Activated naive CD4-positive, alpha-beta T cell treated with anti-CD3 and anti-CD28 coated beads for 36 hours (primary cell): ENCODE measurements around the gene RER1. TPM values are rescaled to one million over a fixed set of nuclear protein-coding genes. Genes with fewer than 3 reads are reported as not detected.

Source experiments
- CTCF ChIA-PET: fragments of 350-600 bp; sonication (Branson Sonifier 250); formaldehyde crosslinking; loops from one replicate; lab custom pipeline; 2021; ENCODE audit warnings: antibody characterized with exemption; lab: Charles Lee
- DNase-seq: peaks from one replicate; pipeline ENCODE4 v3.0.0-alpha.2; 2020
- H3K27ac Mint-ChIP-seq: one replicate; pipeline ENCODE4 v1.8.0; 2021; ENCODE audit warnings: mild to moderate bottlenecking, mixed read lengths
- H3K27me3 Mint-ChIP-seq: one replicate; pipeline ENCODE4 v1.8.0; 2021; ENCODE audit warnings: low read depth, mixed read lengths
- H3K36me3 Mint-ChIP-seq: one replicate; pipeline ENCODE4 v1.8.0; 2021; ENCODE audit warnings: low read depth, mixed read lengths
- H3K4me1 Mint-ChIP-seq: one replicate; pipeline ENCODE4 v1.8.0; 2021; ENCODE audit warnings: low read depth, mixed read lengths
- H3K4me3 Mint-ChIP-seq: one replicate; pipeline ENCODE4 v1.8.0; 2021; ENCODE audit warnings: mild to moderate bottlenecking, moderate library complexity, mixed read lengths
- H3K9me3 Mint-ChIP-seq: one replicate; pipeline ENCODE4 v1.8.0; 2021; ENCODE audit warnings: mixed read lengths
- intact Hi-C: fragments of 100-400 bp; cut with micrococcal nuclease; formaldehyde crosslinking; loops from one replicate; pipeline ENCODE4 v1.15.1; 2023
- total RNA-seq, 2 experiments: library from RNA; stranded (reverse); gene quantifications; one replicate each; pipeline ENCODE4 v1.2.3, GENCODE V29; 2021

Gene RER1
- total RNA-seq, 2 experiments from 2014 or later, result 115 to 124 TPM

DNA sequence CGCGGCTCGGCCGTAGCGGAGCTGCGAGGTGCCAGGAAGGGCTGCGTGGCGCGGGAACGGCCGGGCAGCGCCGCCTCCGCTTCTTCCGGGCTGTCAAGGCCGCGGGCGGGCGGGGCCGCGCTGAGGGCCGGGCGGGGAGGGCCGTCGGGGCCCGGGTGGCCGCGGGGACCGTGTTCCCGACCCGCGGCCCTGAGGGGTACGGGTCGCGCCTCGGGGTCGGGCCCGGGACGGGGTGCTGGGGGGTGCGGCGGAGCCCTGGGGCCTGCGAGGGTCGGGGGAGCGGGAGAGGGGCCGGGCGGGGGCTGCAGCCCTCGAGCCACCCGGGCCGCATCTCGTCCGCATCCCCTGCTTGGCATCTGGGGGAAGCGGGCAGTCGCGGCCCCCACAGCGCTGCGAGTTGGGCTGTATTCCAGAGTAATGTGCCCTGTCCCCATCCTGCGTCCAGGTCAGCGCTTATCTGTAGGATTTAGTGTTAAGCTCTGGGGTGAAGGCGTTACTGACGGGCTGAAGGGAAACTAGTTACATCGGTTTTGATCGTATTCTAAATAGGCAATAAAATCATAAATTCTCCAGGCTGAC lies 379 bp downstream of the RER1 start:
- DNase-seq, result no peak
- intact Hi-C loops, result loop anchor here (1.0 kb wide), 6 partner anchors 20 to 473 kb away; partner anchors contain the start of genes PEX10 and TMEM52
- H3K36me3 Mint-ChIP-seq, result peaks cover 10% of the 10 kb centered on the region
- no peaks in the 10 kb centered on the region for H3K9me3 Mint-ChIP-seq
- peak overlapping the region; percentile 79 for H3K27ac Mint-ChIP-seq
- no peaks in the 10 kb centered on the region for H3K27me3 Mint-ChIP-seq
- CTCF ChIA-PET, result interaction anchor here (0.6 to 2.6 kb wide), 5 partner anchors 11 to 252 kb away, joined by 3 to 13 read pairs (median 4); partner anchors contain the start of gene FAAP20
- H3K4me1 Mint-ChIP-seq, result peaks cover 40% of the 10 kb centered on the region
- H3K4me3 Mint-ChIP-seq, result peak overlapping the region; percentile 88

DNA sequence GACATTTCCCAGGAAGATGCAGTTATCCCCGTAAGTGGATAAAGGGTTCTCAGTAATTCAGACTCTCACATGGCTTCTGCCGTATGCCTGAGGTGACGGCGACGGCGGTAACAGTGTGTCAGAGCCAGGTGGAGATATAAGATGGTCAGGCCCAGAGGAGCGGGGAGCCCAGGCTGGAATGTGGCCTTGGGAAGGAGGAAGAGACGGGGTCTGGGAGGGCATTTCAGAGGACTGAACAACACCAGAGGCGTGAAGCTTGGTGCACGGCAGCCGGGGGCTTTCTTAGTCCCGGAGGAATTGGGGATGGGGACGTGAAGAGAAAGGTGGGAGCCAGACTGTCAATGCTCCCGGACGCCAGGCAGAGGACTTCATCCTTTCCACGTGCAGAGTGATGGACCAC lies 1.0 kb downstream of the RER1 start:
- no peak for DNase-seq
- H3K9me3 Mint-ChIP-seq, result no peaks in the 10 kb centered on the region
- H3K27ac Mint-ChIP-seq, result peak overlapping the region; percentile 79
- intact Hi-C loops, result no loop called here
- CTCF ChIA-PET, result interaction anchor here (0.6 to 1.7 kb wide), 2 partner anchors 12 to 167 kb away, joined by 3 to 5 read pairs; no protein-coding TSS in a partner anchor
- H3K27me3 Mint-ChIP-seq, result no peaks in the 10 kb centered on the region
- H3K4me1 Mint-ChIP-seq, result peaks cover 40% of the 10 kb centered on the region
- H3K36me3 Mint-ChIP-seq, result peaks cover 15% of the 10 kb centered on the region
- peak overlapping the region; percentile 88 for H3K4me3 Mint-ChIP-seq

DNA sequence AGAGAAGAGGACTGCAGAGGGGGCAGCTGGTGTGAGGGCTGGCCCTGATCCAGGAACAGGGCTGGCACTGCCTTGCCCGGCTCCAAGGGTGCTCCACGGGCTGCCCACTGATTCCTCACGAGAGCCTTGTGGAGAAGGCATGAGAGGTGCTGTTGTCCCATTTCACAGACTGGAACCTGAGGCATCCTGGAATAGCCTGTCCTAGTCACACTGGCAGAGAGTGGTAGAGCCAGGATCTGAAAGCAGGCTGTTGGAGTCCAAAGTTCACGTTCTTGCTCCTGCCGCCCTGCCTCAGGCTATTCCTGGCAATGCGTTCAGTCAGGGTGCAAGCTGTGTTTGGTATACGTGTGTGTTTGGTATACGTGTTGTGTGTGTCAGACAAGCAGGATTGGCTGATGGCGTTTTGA lies 1.8 kb downstream of the RER1 start:
- H3K27ac Mint-ChIP-seq, result no peak overlapping the region
- no peaks in the 10 kb centered on the region for H3K27me3 Mint-ChIP-seq
- H3K9me3 Mint-ChIP-seq, result no peaks in the 10 kb centered on the region
- H3K4me1 Mint-ChIP-seq, result peaks cover 40% of the 10 kb centered on the region
- intact Hi-C loops, result no loop called here
- DNase-seq, result no peak
- CTCF ChIA-PET, result interaction anchor here (1.7 kb wide), 1 partner anchor 12 kb away, joined by 5 read pairs; no protein-coding TSS in a partner anchor
- H3K36me3 Mint-ChIP-seq, result peaks cover 15% of the 10 kb centered on the region
- H3K4me3 Mint-ChIP-seq, result no peak overlapping the region

DNA sequence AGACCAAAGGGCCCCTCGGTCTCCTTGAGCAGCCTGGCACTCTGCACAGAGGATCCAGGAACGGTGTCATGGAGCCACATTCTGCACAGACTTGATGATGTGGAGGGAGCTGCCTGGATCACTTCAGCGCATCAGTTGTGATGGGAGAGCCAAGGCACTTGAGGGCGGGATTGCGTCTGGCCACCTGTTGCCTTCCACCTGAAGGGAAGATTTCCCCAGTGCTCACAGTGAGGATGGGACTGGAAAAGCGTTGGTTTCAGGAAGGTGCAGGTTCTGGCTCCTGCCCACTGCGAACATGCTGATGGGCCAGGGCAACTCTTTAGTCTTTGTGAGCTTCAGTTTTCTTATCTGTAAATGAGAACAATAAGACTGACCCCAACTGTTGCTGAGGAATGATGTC lies 2.6 kb downstream of the RER1 start:
- H3K27ac Mint-ChIP-seq, result no peak overlapping the region
- no peak overlapping the region for H3K4me3 Mint-ChIP-seq
- intact Hi-C loops, result no loop called here
- no peaks in the 10 kb centered on the region for H3K27me3 Mint-ChIP-seq
- H3K9me3 Mint-ChIP-seq, result no peaks in the 10 kb centered on the region
- no peak for DNase-seq
- H3K4me1 Mint-ChIP-seq, result peaks cover 43% of the 10 kb centered on the region
- peaks cover 20% of the 10 kb centered on the region for H3K36me3 Mint-ChIP-seq
- CTCF ChIA-PET, result interaction anchor here (1.7 kb wide), 1 partner anchor 13 kb away, joined by 5 read pairs; no protein-coding TSS in a partner anchor

DNA sequence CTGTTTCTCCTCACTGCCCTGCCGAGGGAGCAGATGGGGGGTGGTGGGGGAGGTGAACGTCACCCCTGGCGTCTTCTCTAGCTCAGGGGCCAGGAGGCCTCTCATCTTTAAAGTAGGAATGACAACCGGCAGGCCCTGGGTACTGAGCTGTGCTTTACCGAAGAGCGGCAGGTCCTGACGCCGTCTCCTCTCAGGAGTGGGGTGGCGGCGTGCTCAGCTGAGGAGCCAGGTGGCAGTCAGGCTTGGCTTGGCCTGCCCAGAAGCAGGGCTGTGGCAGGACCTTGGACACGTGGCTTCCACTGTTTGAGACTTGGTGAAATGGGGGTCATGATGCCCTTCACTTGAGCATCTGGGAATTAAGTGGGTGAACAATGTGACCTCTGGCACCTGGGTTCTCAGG lies 3.1 kb downstream of the RER1 start:
- Mint-ChIP-seq H3K9me3 (no peaks in the 10 kb centered on the region), H3K4me1 (peaks cover 42% of the 10 kb centered on the region), H3K27me3 (no peaks in the 10 kb centered on the region), H3K27ac (peak overlapping the region; percentile 18), H3K4me3 (no peak overlapping the region), H3K36me3 (peaks cover 24% of the 10 kb centered on the region)
- CTCF ChIA-PET, result no interaction called here
- intact Hi-C loops, result no loop called here
- DNase-seq, result no peak

DNA sequence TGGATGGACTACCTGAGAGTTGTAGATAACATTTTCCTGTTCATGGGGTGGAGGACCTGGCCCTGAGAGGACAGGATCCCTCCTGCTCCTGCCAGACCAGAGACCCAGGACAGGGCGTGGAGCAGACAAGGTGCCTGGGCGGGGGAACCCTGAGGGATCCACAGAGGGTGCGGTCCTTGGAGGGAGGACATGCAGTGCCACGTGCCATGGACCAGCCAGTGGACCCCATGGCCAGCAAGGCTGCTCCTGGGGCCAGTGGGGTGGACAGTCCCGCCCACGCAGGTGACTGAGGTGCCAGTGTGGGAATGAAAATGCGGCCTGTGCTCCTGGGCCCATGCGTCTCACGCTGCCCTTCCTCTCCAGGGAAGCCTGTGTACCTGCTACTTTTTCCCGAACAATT lies 3.6 kb downstream of the RER1 start:
- intact Hi-C loops, result no loop called here
- no peak for DNase-seq
- H3K36me3 Mint-ChIP-seq, result peaks cover 25% of the 10 kb centered on the region
- no peak overlapping the region for H3K4me3 Mint-ChIP-seq
- H3K27ac Mint-ChIP-seq, result no peak overlapping the region
- no peaks in the 10 kb centered on the region for H3K27me3 Mint-ChIP-seq
- H3K4me1 Mint-ChIP-seq, result peaks cover 37% of the 10 kb centered on the region
- CTCF ChIA-PET, result no interaction called here
- no peaks in the 10 kb centered on the region for H3K9me3 Mint-ChIP-seq

DNA sequence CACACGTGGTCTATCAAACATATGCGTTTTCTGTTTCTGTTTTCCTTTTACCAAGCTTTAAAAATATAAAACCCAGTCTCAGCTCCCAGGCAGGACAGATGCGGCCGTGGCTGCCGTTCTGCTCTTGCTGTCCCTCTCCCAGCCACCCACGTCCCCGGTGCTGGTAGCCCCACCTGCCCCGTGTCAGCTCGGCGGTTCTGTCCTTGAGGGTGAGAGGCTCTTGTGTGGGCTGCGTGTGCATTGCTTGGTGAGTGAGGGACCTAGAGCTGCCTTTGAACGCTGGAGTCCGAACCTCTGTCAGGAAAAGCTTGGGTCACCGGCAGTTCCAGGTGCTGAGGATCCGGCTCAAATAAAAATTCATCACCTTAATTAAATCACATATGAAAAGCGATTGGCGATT lies 4.4 kb downstream of the RER1 start:
- Mint-ChIP-seq H3K4me1 (peaks cover 35% of the 10 kb centered on the region), H3K36me3 (peaks cover 31% of the 10 kb centered on the region), H3K4me3 (no peak overlapping the region), H3K27ac (no peak overlapping the region), H3K27me3 (no peaks in the 10 kb centered on the region), H3K9me3 (no peaks in the 10 kb centered on the region)
- CTCF ChIA-PET, result interaction anchor here (1.2 kb wide), 1 partner anchor 15 kb away, joined by 4 read pairs; no protein-coding TSS in a partner anchor
- no peak for DNase-seq
- intact Hi-C loops, result no loop called here

DNA sequence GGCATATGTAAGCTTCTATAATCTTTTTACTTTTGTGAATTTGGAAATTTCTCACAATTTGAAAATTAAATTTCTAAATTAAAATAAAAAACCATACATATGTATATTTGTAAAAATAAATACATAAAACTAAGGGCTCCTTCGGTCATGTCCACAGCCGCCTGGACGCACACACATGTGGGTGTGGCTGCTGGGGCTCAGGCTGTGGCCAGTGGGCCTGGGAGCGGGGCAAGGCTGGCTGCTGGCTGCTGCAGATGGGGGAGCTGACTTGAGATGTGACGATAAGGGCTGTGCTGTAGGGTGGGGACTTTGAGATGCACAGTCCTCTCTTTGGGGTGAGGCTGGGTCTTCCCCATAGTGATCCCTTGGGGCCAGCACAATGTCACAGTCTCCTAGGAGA lies 4.8 kb downstream of the RER1 start:
- Mint-ChIP-seq H3K27ac (peak overlapping the region; percentile 36), H3K4me1 (peaks cover 35% of the 10 kb centered on the region), H3K9me3 (no peaks in the 10 kb centered on the region), H3K27me3 (no peaks in the 10 kb centered on the region), H3K36me3 (peaks cover 33% of the 10 kb centered on the region), H3K4me3 (no peak overlapping the region)
- no peak for DNase-seq
- intact Hi-C loops, result no loop called here
- CTCF ChIA-PET, result interaction anchor here (1.2 kb wide), 1 partner anchor 15 kb away, joined by 4 read pairs; no protein-coding TSS in a partner anchor

DNA sequence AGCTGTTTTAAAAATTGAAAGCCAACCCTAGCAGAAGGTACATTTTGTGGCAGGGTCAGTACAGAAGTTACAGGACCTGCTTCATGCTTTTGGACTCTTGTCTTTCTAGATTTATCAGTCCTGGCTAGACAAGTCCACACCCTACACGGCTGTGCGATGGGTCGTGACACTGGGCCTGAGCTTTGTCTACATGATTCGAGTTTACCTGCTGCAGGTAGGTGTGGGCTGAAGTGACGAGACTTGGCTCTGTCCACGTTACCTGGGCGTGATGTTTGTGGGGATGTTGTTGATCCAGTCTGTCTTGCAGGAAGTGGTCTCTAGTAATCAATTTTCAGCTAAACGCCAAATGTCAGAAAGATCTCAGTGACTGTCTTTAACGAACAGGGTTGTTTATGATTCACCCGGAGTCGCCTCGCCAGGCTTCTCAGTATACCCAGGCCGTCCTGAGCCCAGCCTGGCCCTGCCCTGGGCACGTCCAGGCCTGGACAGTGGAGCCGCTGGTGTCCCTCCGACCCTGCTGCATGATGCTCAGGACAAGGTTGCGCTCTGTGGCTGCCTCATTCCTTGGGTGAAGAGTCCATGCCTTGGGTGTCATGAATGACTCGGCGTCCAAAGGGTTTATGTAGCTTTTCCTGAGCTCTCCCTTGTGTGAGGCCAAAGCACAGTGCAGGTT lies 5.5 kb downstream of the RER1 start:
- Mint-ChIP-seq H3K4me3 (no peak overlapping the region), H3K27ac (peak overlapping the region; percentile 46), H3K36me3 (peaks cover 37% of the 10 kb centered on the region), H3K9me3 (no peaks in the 10 kb centered on the region), H3K4me1 (peaks cover 36% of the 10 kb centered on the region), H3K27me3 (no peaks in the 10 kb centered on the region)
- DNase-seq, result no peak
- CTCF ChIA-PET, result interaction anchor here (1.2 kb wide), 1 partner anchor 14 kb away, joined by 4 read pairs; no protein-coding TSS in a partner anchor
- intact Hi-C loops, result no loop called here

DNA sequence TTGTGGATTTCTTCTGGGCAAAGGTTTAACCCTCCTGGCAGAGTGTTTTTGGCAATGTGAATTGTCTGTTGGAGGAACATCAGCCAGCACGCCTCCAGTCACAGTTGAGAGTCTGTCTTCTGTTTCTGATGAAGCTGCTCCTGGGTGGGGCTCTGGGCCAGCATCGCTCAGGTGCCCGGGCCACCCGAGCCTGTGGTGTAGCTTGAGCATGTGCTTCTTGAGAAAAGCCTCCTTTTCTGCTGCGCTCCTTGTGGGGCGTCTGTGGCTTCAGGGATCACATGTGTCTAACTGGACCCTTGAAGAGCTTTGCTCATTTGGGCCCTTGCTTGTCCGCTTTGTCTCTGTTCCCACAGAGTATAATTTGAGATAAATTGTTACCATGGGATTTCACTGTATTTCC lies 7.2 kb downstream of the RER1 start:
- no peak for DNase-seq
- Mint-ChIP-seq H3K27me3 (no peaks in the 10 kb centered on the region), H3K4me3 (no peak overlapping the region), H3K27ac (no peak overlapping the region), H3K36me3 (peaks cover 38% of the 10 kb centered on the region), H3K9me3 (no peaks in the 10 kb centered on the region), H3K4me1 (peaks cover 20% of the 10 kb centered on the region)
- CTCF ChIA-PET, result no interaction called here
- intact Hi-C loops, result no loop called here

DNA sequence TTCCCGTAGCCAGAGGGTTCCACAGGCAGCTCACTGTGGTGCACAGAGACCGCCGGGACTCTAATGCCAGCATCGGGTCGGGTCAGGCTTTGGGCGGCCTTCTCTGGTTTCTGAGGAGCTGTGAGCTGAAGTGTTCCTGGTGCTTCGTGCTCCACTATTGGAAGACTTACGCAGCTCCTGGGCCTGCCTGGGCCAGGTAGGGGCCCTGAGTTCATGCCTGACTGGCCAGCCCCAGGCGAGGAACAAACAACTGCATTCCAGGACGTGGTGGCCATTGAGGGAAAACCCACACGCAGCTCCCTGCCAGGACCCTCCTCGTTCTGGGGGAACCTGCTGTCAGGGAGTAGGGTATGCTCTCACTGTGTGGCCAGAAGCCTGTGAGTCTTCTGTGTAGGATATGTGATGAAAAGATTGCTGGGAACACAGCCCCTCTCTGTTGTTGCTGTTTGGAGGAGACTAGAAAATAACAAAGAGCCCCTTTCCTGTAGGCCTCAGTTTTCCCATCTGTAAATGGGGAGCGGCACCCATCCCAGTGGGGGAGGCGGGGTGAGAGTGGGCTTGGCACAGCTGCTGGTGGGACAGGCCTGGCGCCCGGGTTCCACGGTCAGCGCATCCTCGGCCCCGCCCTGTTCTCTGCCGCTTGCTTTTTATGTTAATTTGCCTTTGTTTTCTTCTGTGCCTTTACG lies 8.4 kb downstream of the RER1 start:
- H3K4me1 Mint-ChIP-seq, result peaks cover 9% of the 10 kb centered on the region
- H3K27ac Mint-ChIP-seq, result peak overlapping the region; percentile 24
- no peaks in the 10 kb centered on the region for H3K9me3 Mint-ChIP-seq

DNA sequence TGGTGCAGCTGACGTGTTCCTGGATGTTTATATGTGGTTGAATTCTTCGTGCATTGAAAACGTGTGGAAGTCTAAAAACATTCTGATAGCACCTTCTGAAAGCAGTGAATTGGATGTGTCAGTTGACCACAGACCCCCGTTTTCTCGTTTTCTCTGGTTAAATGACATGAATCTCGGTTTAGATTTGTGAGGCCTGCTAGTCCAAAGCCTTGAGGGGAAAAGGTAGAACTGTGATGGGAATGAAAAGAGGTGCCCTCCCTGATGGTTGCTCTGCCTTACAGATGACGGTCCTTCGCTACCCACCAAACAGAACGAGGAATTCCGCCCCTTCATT lies 8.9 kb downstream of the RER1 start:
- H3K27me3 Mint-ChIP-seq, result no peaks in the 10 kb centered on the region

More for the DNA sequence above, 8.4 kb downstream of the RER1 start:
- CTCF ChIA-PET, result no interaction called here
- no peak overlapping the region for H3K4me3 Mint-ChIP-seq
- intact Hi-C loops, result no loop called here
- no peaks in the 10 kb centered on the region for H3K27me3 Mint-ChIP-seq
- H3K36me3 Mint-ChIP-seq, result peaks cover 38% of the 10 kb centered on the region
- DNase-seq, result no peak

More for the DNA sequence above, 8.9 kb downstream of the RER1 start:
- peaks cover 6% of the 10 kb centered on the region for H3K4me1 Mint-ChIP-seq
- peaks cover 38% of the 10 kb centered on the region for H3K36me3 Mint-ChIP-seq
- CTCF ChIA-PET, result no interaction called here
- intact Hi-C loops, result no loop called here
- no peak for DNase-seq
- H3K9me3 Mint-ChIP-seq, result no peaks in the 10 kb centered on the region
- peak overlapping the region; percentile 24 for H3K27ac Mint-ChIP-seq
- H3K4me3 Mint-ChIP-seq, result no peak overlapping the region
